ENCODE results near the gene FAM180B. TPM values are rescaled to one million over a fixed set of nuclear protein-coding genes. Genes with fewer than 3 reads are reported as not detected.
"Not testable (repeated sequence)": the region's sequence is repeated elsewhere in the genome, so short reads cannot be mapped to it uniquely, and the experiment has no call there.

The FAM180B gene
- total RNA-seq, 1 donor = not detected

GRCh38 chr11:47550288-47551047, 36.0 kb upstream of the FAM180B start:
- peak; percentile 46 for DNase-seq (ENCODE audit: low read depth)
- TF ChIP-seq CTCF (IDR thresholded peaks at IDR 0.05; ENCODE audit: insufficient read depth, low read length) = no peak
- H3K4me3 ChIP-seq (ENCODE audit: low read depth, low read length) = peak overlapping the region; percentile 99

DNA sequence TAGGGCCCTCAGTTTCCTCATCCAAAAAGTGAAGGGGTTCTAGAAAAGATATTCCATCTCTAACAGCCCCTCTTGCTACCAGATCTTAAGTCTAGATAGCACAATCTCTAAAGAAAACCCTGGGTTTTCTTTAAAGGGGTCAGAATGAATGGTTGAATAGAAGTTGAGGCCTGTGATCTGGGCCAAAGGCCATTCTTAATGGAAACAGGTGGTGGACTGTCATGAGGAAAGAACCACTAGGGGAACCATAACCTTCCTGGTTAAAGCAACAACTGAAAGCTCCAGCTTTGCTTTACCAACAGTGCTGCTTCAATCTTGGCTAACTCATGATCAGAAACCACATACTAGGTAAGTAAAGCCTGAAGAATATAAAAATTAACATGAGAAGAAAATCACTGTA, 35.4 kb upstream of the FAM180B start:
- peak; percentile 50 for DNase-seq (ENCODE audit: low read depth)
- peak overlapping the region; percentile 99 for H3K4me3 ChIP-seq (ENCODE audit: low read depth, low read length)
- peak; percentile 51 for TF ChIP-seq CTCF (IDR thresholded peaks at IDR 0.05; ENCODE audit: insufficient read depth, low read length)

GRCh38 chr11:47552056-47552565, 34.4 kb upstream of the FAM180B start:
- peak; percentile 60 for DNase-seq (ENCODE audit: low read depth)

DNA sequence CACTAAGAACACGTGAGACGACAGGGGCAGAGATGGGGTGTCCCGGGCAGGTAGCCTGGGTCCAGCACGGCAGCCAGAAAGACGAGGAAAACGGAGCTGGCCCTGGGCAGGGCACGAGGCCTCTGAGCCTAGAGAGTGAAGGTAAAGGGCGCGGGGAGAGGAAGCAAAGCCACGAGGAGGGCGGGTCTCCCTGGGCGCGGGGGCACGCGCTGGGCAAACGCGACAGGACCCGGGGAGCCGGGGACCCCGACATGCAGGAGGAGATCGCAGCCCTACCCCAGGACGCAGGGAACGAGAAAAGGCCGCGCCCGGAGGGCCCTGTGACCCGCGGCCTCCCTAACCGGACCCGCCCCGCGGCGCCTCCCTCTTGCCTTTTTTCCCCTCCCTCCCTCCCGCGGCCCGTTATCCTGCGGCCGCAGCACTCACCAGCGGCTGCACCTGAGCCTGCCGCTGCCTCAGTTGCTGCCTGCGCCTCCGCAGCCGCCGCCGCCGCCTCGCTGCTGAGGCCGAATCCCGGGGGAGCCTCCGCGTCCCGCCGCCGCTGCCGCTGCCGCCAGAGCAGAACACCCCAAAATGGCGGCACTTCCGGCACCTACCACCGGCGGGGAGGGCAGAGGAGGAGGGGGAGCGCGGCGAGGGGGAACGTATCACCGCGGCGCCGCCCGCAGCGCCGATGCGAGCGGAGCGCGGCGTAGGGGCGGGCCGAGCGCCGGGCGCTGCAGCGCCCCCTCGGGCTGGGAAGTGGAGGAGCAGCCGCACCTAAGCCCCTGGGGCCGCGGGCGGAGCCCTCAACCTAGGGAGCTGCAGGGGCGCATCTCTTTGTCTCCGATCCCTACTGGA, 33.7 kb upstream of the FAM180B start, which contains the start of gene CELF1:
CELF1 (minus strand) TSS at position 567 of the 840 bp plus-strand sequence. CDS start 53,609 bp downstream, outside the sequence.
- TF ChIP-seq CTCF (IDR thresholded peaks at IDR 0.05; ENCODE audit: insufficient read depth, low read length) = peak; percentile 67
- peak; percentile 80 for DNase-seq (ENCODE audit: low read depth)
- H3K4me3 ChIP-seq (ENCODE audit: low read depth, low read length) = peak within 1 kb of the TSS; percentile 99

More at GRCh38 chr11:47552056-47552565, 34.4 kb upstream of the FAM180B start:
- peak overlapping the region; percentile 99 for H3K4me3 ChIP-seq (ENCODE audit: low read depth, low read length)
- no peak for TF ChIP-seq CTCF (IDR thresholded peaks at IDR 0.05; ENCODE audit: insufficient read depth, low read length)

- peak; percentile 39 for DNase-seq (ENCODE audit: low read depth)
- peak overlapping the region; percentile 66 for H3K4me3 ChIP-seq (ENCODE audit: low read depth, low read length)
- TF ChIP-seq CTCF (IDR thresholded peaks at IDR 0.05; ENCODE audit: insufficient read depth, low read length) = no peak
These were observed 33.1 kb upstream of the FAM180B start for GRCh38 chr11:47553406-47553743.

DNA sequence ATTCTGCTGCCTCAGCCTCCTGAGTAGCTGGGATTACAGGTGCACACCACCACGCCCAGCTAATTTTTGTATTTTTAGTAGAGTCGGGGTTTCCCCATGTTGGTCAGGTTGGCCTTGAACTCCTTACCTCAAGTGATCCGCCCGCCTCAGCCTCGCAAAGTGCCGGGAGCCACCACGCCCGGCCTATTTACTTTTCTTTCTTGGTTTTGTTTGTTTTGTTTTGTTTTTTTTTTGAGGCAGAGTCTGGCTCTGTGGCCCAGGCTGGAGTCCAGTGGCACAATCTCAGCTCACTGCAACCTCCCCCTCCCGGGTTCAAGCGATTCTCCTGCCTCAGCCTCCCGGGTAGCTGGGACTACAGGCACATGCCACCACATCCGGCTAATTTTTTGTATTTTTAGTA, 29.5 kb upstream of the FAM180B start:
- DNase-seq (ENCODE audit: low read depth); H3K4me3 ChIP-seq (ENCODE audit: low read depth, low read length): not testable (repeated sequence)

DNA sequence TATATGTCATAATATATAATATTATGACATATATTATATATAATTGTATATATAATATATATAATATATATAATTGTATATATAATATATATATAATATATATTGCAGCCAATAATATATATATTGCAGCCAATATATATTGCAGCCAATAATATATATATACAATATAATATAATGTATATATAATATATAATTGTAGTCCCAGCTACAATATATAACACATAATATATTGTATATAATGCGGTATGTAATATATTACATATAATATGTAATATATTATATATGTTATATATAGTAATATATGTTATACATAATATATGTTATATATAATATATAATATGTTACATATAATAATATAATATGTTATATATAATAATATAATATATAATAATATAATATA, 27.8 kb upstream of the FAM180B start:
- DNase-seq (ENCODE audit: low read depth) = no peak
- H3K4me3 ChIP-seq (ENCODE audit: low read depth, low read length) = no peak overlapping the region
- TF ChIP-seq CTCF (IDR thresholded peaks at IDR 0.05; ENCODE audit: insufficient read depth, low read length) = no peak
